ENCODE data around the gene SLC22A23. TPM values are rescaled to one million over a fixed set of nuclear protein-coding genes. Genes with fewer than 3 reads are reported as not detected.

SLC22A23 gene
- total and polyA plus RNA-seq, 2 experiments from 2014 or later, result 15.7 to 24.9 TPM

GRCh38 chr6:3412779-3413500, 43.9 kb downstream of the SLC22A23 start:
- Histone ChIP-seq H3K4me3 (no peak overlapping the region), H3K9me3 (ENCODE audit: low read depth) (no peaks in the 10 kb centered on the region), H3K4me1 (ENCODE audit: low read depth) (peaks cover 45% of the 10 kb centered on the region), H3K36me3 (no peaks in the 10 kb centered on the region), H3K27ac (no peak overlapping the region), H3K27me3 (no peaks in the 10 kb centered on the region)
- TF ChIP-seq CTCF (IDR thresholded peaks at IDR 0.05; ENCODE audit: low read depth, low read length), result no peak
- DNase-seq (ENCODE audit: low read depth in 1 of 2, low spot score in 1 of 2), result no peak

GRCh38 chr6:3411967-3412778, 44.7 kb downstream of the SLC22A23 start:
- no peak for TF ChIP-seq CTCF (IDR thresholded peaks at IDR 0.05; ENCODE audit: low read depth, low read length)
- H3K9me3 ChIP-seq (ENCODE audit: low read depth), result no peaks in the 10 kb centered on the region
- H3K27ac ChIP-seq, result no peak overlapping the region
- no peaks in the 10 kb centered on the region for H3K27me3 ChIP-seq
- no peaks in the 10 kb centered on the region for H3K36me3 ChIP-seq
- DNase-seq (ENCODE audit: low read depth in 1 of 2, low spot score in 1 of 2), result no peak
- H3K4me3 ChIP-seq, result no peak overlapping the region
- H3K4me1 ChIP-seq (ENCODE audit: low read depth), result peaks cover 45% of the 10 kb centered on the region

- Histone ChIP-seq H3K4me1 (ENCODE audit: low read depth) (peaks cover 57% of the 10 kb centered on the region), H3K27me3 (no peaks in the 10 kb centered on the region), H3K9me3 (ENCODE audit: low read depth) (no peaks in the 10 kb centered on the region), H3K27ac (peak overlapping the region; percentile 79), H3K36me3 (no peaks in the 10 kb centered on the region), H3K4me3 (no peak overlapping the region)
- TF ChIP-seq CTCF (IDR thresholded peaks at IDR 0.05; ENCODE audit: low read depth, low read length), result peak; percentile 83
- peak; percentile 75 to 87 for DNase-seq (ENCODE audit: low read depth in 1 of 2, low spot score in 1 of 2)
Measured at GRCh38 chr6:3410385-3411360, 46.2 kb downstream of the SLC22A23 start.

DNA sequence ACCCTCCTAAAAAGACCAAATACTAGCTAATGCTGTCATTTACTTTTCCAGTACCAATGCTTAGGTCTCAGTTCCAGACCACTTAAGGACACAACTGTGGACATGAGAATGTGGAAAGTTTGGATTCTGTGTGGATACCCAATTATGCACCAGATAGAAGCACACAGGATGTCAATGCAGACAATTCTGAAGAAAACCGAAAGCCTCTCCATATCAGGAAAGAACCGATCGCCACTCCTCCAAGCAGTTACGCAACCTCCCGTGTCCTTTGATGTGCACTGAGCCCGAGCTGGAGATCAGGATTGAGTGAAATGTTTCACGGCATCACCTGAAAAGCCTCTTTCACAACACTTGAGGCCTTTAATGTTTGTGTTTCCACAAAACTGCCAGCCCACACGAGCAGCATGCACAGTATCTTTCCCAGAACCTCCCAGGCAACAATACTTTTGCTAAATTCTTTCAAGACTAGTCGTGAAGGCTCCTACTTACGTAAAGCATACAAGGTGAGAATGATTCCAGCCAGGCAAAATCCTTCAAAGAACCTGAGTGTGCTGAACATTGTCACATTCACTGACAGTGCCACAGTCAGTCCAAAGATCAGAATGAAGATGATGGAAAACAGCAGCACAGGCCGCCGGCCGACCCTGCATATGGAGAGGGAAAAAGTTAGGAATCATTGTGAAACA, 47.0 kb downstream of the SLC22A23 start:
- H3K4me3 ChIP-seq, result no peak overlapping the region
- no peaks in the 10 kb centered on the region for H3K9me3 ChIP-seq (ENCODE audit: low read depth)
- H3K36me3 ChIP-seq, result no peaks in the 10 kb centered on the region
- no peak for TF ChIP-seq CTCF (IDR thresholded peaks at IDR 0.05; ENCODE audit: low read depth, low read length)
- peak in 1 of 2 donors; percentile 61 for DNase-seq (ENCODE audit: low read depth in 1 of 2, low spot score in 1 of 2)
- H3K27ac ChIP-seq, result peak overlapping the region; percentile 79
- peaks cover 55% of the 10 kb centered on the region for H3K4me1 ChIP-seq (ENCODE audit: low read depth)
- no peaks in the 10 kb centered on the region for H3K27me3 ChIP-seq

- no peak for DNase-seq (ENCODE audit: low read depth in 1 of 2, low spot score in 1 of 2)
Measured at GRCh38 chr6:3408665-3409064, 48.2 kb downstream of the SLC22A23 start.

More at GRCh38 chr6:3408665-3409064, 48.2 kb downstream of the SLC22A23 start:
- no peak for TF ChIP-seq CTCF (IDR thresholded peaks at IDR 0.05; ENCODE audit: low read depth, low read length)
- Histone ChIP-seq H3K9me3 (ENCODE audit: low read depth) (no peaks in the 10 kb centered on the region), H3K4me1 (ENCODE audit: low read depth) (peaks cover 45% of the 10 kb centered on the region), H3K36me3 (no peaks in the 10 kb centered on the region), H3K4me3 (no peak overlapping the region), H3K27ac (peak overlapping the region; percentile 79), H3K27me3 (no peaks in the 10 kb centered on the region)

All from cardiac muscle cell (in vitro differentiated cells and primary cell).